K562 (cell line): Measurements from ENCODE around the gene KRT83. TPM values are rescaled to one million over a fixed set of nuclear protein-coding genes. Genes with fewer than 3 reads are reported as not detected.

Source experiments
- ATF1 ChIP-seq, 2 experiments: fragments of 450-650 bp in 1 of 2; IDR thresholded peaks; 2 replicates each; pipeline ENCODE4 v1.6.1; 2016; ENCODE audit warnings: missing compliant biosample characterization in 1 of 2, missing genetic modification characterization in 1 of 2
- CCNT2 ChIP-seq: IDR thresholded peaks from 2 replicates; pipeline ENCODE4 v1.6.1; 2011; ENCODE audit warnings: borderline replicate concordance, low read depth, mild to moderate bottlenecking, moderate library complexity, mixed read lengths, low read length; ENCODE audit not compliant: insufficient read length; ENCODE audit errors: extremely low read depth
- CREM ChIP-seq: IDR thresholded peaks from 2 replicates; pipeline ENCODE4 v1.6.1; 2014; ENCODE audit warnings: antibody characterized with exemption, low read depth
- ELF4 ChIP-seq: fragments of 450-650 bp; formaldehyde crosslinking; IDR thresholded peaks from 2 replicates; pipeline ENCODE4 v1.4.0; 2022; ENCODE audit warnings: missing genetic modification characterization
- GABPB1 ChIP-seq: sonication (generic); formaldehyde crosslinking; IDR thresholded peaks from 2 replicates; pipeline ENCODE4 v1.8.0; 2022; ENCODE audit warnings: mild to moderate bottlenecking, missing genetic modification reagents
- KLF16 ChIP-seq: IDR thresholded peaks from 2 replicates; pipeline ENCODE4 v1.6.1; 2016; ENCODE audit warnings: antibody characterized with exemption
- MAZ ChIP-seq, 2 experiments: fragments of 450-650 bp in 1 of 2; sonication (generic) in 1 of 2; formaldehyde crosslinking; IDR thresholded peaks in 1 of 2; conservative IDR thresholded peaks in 1 of 2; 2 replicates each; pipeline versions ENCODE4 v1.4.0 to v1.5.0; 2020; ENCODE audit warnings: mild to moderate bottlenecking in 1 of 2, missing genetic modification reagents in 1 of 2
- NCOA1 ChIP-seq: fragments of 450-650 bp; IDR thresholded peaks from 2 replicates; pipeline ENCODE4 v1.6.1; 2016; ENCODE audit warnings: low read depth
- TCF7 ChIP-seq: sonication (generic); IDR thresholded peaks from 2 replicates; pipeline ENCODE4 v1.6.1; 2016; ENCODE audit warnings: antibody characterized with exemption, borderline replicate concordance
- ZNF197 ChIP-seq: fragments of 200-800 bp; sonication (Bioruptor generic); IDR thresholded peaks from 2 replicates; pipeline ENCODE4 v1.6.1; 2016; ENCODE audit warnings: low read depth, missing genetic modification characterization, missing compliant biosample characterization
- ZNF511 ChIP-seq: sonication (generic); formaldehyde crosslinking; IDR thresholded peaks from 2 replicates; pipeline ENCODE4 v1.8.0; 2022; ENCODE audit warnings: mild to moderate bottlenecking, missing genetic modification reagents
- ZNF696 ChIP-seq: fragments of 250-450 bp; sonication (Bioruptor Pico); conservative IDR thresholded peaks from 2 replicates; pipeline ENCODE4 v1.4.0; 2020; ENCODE audit warnings: mild to moderate bottlenecking, moderate library complexity
- polyA plus RNA-seq, 8 experiments: library from polyadenylated mRNA; depleted of rRNA in 4 of 8; stranded (reverse) in 5 of 8; unstranded in 3 of 8; fragments of >200 nt; fragmentation: Nextera tagmentation in 2 of 8; fragmentation: Illumina TruSeq in 1 of 8; extraction: Ambion mirVana in 2 of 8; extraction: Trizol in 1 of 8; gene quantifications; 2 replicates each; pipeline versions ENCODE4 v1.2.1 to v1.2.3, GENCODE V29; 2011 to 2014; ENCODE audit warnings: inconsistent platforms in 1 of 8, missing spikeins in 1 of 8
- total RNA-seq, 7 experiments: library from RNA; depleted of rRNA in 6 of 7; stranded (reverse); fragments of >200 nt in 6 of 7; fragmentation: Illumina TruSeq in 2 of 7; extraction: Trizol in 2 of 7; gene quantifications; 2 replicates each; pipeline versions ENCODE4 v1.2.1 to v1.2.3, GENCODE V29; 2011 to 2021; ENCODE audit warnings: low replicate concordance in 1 of 7
- TF ChIP-seq, protein P1 (sequence below), 2 experiments: IDR thresholded peaks; 2 replicates each; pipeline ENCODE4 v1.6.1; 2012; ENCODE audit warnings: improper control_type of control experiment in 2 of 2, low read depth in 2 of 2, low read length in 2 of 2, borderline replicate concordance in 1 of 2
- TF ChIP-seq, protein P2 (sequence below): fragments of 250-450 bp; sonication (Bioruptor Pico); IDR thresholded peaks from 2 replicates; pipeline ENCODE4 v1.9.0; 2021; ENCODE audit warnings: mild to moderate bottlenecking, inconsistent platforms

Gene KRT83
- total and polyA plus RNA-seq, 9 of the 15 experiments (the other 6 are each of a cell fraction or from before 2014, with no cell fraction given) = not detected

DNA sequence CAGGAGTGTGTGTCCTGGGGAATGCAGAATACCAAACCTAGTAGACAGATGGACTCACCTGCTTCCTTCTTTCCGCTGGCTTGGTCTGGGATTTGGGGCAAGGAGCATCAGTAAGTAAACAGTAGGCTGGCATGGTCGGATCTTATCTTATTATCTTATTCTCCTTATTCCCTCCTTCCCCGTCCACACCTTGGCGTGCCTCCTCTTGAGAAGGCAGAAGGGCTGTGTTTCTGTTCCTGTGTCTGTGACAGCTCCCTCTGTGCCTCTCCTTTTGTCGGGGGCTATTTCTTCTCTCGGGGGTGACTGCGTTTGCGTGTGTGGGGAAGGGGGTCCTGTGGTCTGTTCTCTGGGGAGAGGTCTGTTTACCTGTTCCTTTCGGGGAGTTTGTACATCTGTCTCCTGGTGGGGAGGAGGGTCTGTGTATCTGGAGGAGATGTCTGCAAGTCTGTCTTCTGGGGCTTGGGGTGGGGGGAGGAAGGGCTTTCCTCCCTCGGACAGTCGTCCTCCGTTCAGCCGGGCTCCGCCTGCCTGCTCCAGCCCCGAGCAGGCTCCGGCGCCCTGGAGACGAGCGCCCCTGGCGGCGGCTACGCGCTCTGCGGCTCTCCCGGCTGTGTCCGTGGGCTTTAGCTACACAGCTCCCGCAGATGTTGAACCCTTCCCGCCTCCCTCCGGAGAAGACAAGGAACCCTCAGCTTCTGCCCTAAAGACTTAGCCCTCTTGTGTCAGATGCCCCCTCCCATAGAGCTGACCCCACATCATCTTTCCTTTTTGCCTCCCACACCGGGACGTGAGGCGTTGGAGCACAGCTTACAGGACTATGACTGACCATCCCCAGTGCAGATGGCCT is 42.4 kb downstream of the KRT83 start (continued):
- TF ChIP-seq, protein P1, sequence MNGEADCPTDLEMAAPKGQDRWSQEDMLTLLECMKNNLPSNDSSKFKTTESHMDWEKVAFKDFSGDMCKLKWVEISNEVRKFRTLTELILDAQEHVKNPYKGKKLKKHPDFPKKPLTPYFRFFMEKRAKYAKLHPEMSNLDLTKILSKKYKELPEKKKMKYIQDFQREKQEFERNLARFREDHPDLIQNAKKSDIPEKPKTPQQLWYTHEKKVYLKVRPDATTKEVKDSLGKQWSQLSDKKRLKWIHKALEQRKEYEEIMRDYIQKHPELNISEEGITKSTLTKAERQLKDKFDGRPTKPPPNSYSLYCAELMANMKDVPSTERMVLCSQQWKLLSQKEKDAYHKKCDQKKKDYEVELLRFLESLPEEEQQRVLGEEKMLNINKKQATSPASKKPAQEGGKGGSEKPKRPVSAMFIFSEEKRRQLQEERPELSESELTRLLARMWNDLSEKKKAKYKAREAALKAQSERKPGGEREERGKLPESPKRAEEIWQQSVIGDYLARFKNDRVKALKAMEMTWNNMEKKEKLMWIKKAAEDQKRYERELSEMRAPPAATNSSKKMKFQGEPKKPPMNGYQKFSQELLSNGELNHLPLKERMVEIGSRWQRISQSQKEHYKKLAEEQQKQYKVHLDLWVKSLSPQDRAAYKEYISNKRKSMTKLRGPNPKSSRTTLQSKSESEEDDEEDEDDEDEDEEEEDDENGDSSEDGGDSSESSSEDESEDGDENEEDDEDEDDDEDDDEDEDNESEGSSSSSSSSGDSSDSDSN (IDR thresholded peaks at IDR 0.05; ENCODE audit: borderline replicate concordance in 1 of 2, low read depth in 2 of 2, low read length in 2 of 2) = peak in 1 of 2 experiments; percentile 84; a peak in 3 of 4 replicates
- TF ChIP-seq CCNT2 = peak; percentile 34
- TF ChIP-seq, protein P2, sequence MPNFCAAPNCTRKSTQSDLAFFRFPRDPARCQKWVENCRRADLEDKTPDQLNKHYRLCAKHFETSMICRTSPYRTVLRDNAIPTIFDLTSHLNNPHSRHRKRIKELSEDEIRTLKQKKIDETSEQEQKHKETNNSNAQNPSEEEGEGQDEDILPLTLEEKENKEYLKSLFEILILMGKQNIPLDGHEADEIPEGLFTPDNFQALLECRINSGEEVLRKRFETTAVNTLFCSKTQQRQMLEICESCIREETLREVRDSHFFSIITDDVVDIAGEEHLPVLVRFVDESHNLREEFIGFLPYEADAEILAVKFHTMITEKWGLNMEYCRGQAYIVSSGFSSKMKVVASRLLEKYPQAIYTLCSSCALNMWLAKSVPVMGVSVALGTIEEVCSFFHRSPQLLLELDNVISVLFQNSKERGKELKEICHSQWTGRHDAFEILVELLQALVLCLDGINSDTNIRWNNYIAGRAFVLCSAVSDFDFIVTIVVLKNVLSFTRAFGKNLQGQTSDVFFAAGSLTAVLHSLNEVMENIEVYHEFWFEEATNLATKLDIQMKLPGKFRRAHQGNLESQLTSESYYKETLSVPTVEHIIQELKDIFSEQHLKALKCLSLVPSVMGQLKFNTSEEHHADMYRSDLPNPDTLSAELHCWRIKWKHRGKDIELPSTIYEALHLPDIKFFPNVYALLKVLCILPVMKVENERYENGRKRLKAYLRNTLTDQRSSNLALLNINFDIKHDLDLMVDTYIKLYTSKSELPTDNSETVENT (CRISPR knock-in tag) = no peak
- TF ChIP-seq ZNF197 = 0 out of 2 replicates have a peak, but pooled peaks have one; percentile 63
- TF ChIP-seq NCOA1 = no peak
- TF ChIP-seq KLF16 = 0 out of 2 replicates have a peak, but pooled peaks have one; percentile 39
- TF ChIP-seq ZNF511 = no peak
- no peak for TF ChIP-seq TCF7
- peak; percentile 59 to 69 for TF ChIP-seq MAZ (CRISPR knock-in tag; conservative IDR thresholded peaks at IDR 0.05 in 1 of 2, IDR thresholded peaks at IDR 0.05 in 1 of 2)
- TF ChIP-seq ATF1 (CRISPR knock-in tag; IDR thresholded peaks at IDR 0.05) = no peak
- TF ChIP-seq ATF1 (tag; IDR thresholded peaks at IDR 0.05) = no peak
- peak; percentile 47; the same call in 1 of the 2 replicates for TF ChIP-seq CREM
- no peak for TF ChIP-seq ZNF696
- no peak; the same call in 1 of the 2 replicates for TF ChIP-seq ELF4 (CRISPR knock-in tag)
- peak; percentile 37 for TF ChIP-seq GABPB1 (CRISPR knock-in tag)
